ENCODE data around the gene TIMM44.

- no peak for TF ChIP-seq CTCF (IDR thresholded peaks at IDR 0.05)
- TF ChIP-seq POLR2A (IDR thresholded peaks at IDR 0.05), result no peak
These were observed 30.5 kb downstream of the TIMM44 start for GRCh38 chr19:7912697-7913564.
